Activated CD8-positive, alpha-beta memory T cell treated with anti-CD3 and anti-CD28 coated beads, Interleukin-2, amount 50 U/mL, for 1 hour (primary cell): Measurements from ENCODE around the gene KAT2B.
A peak's percentile ranks its signal among the peaks of the same experiment; 100 is the strongest.
"Not testable (repeated sequence)": the region's sequence is repeated elsewhere in the genome, so short reads cannot be mapped to it uniquely, and the experiment has no call there.

Experiments
- DNase-seq: peaks from one replicate; pipeline ENCODE4 v3.0.0-alpha.2; 2020; ENCODE audit errors: extremely low read depth

The KAT2B gene

DNA sequence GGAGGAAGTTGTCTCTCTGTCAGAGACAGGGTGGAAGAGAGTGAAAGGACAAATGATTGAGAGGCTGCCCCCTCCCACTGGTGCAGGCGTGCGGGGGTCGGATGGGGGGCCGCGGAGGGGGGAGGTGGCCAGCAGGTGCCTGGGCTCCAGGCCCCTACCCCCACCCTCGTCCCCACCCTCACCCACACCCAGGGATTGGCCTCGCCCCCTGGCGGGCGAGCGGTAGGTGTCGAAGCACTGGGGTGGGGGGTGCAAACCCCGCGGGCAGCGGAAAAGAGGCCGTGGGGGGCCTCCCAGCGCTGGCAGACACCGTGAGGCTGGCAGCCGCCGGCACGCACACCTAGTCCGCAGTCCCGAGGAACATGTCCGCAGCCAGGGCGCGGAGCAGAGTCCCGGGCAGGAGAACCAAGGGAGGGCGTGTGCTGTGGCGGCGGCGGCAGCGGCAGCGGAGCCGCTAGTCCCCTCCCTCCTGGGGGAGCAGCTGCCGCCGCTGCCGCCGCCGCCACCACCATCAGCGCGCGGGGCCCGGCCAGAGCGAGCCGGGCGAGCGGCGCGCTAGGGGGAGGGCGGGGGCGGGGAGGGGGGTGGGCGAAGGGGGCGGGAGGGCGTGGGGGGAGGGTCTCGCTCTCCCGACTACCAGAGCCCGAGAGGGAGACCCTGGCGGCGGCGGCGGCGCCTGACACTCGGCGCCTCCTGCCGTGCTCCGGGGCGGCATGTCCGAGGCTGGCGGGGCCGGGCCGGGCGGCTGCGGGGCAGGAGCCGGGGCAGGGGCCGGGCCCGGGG is at the start of gene KAT2B:
KAT2B (plus strand) TSS at position 682 of the 783 bp plus-strand sequence; CDS start at position 714, 32 bp downstream.
- DNase-seq, result peak; percentile 48

DNA sequence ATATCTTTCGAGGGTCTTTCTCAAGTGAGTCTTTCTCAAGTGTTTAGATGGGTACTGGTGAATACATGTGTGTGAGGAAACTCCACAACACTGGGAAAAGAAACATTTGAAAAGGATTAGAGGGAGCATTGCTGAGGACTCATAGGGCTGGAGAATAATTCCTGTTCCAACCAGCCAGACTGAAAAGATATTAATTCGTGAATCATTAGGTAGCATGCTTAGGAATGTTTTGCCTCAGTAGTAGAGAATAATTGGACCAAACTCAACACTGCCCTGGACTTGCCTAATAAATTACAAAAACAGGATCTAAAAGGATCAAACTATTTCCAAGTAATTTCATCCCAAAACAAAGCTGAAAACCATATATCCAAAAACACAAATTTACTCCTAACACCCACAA is 45.5 kb upstream of the KAT2B start:
- DNase-seq, result no peak

DNA sequence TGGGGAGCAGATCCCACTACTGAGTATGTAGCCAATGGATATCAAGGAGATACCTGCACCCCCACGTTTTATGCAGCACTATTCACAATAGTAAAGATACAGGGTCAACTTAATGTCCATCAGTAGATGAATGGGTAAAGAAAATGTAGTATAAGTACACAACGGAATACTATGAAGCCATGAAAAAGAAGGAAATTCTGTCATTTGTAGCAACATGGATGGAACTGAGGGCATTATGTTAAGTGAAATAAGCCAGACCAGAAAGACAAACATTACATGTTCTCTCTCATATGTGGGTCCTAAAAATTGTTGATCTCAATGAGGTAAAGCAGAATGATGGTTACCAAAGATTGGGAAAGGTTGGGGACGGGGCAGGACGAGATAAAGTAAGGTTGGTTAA is 42.7 kb upstream of the KAT2B start:
- DNase-seq, result no peak

DNA sequence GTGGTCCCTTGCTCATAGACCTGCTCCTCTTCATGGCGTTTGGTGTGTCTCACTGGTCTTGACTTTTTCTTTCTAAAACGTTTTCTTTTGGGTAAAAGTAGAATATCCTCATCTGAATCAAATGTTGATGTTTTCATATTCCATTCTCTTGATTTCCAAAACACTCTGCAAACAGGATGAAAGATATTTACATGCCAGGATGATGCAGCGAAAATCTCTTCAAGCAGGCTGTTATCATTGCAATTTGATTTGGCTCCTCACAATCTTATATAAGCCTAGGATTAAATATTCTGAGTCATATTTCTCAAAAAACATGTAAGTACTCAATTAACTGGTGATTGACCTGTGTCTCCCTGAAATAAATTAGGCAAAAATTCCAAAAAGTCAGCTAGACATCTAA is 38.3 kb upstream of the KAT2B start:
- no peak for DNase-seq

DNA sequence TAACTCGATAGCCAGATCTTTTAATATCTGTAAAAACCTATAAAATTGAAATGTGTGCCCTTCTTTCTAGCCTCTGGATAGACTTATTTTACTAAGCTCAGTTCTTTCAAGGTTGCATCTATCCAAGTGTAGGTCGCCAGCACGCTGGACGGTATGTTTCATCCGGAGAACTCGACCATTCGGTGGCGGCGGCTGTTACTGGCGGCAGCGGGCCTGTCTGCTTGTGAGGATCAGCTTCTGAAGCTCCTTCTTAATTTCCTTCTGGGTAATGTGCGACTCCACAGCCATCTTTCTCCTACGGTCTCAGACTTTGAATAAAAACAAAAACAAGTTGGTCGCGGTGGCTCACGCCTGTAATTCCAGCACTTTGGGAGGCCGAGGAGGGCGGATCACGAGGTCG is 32.3 kb upstream of the KAT2B start:
- DNase-seq, result no peak

DNA sequence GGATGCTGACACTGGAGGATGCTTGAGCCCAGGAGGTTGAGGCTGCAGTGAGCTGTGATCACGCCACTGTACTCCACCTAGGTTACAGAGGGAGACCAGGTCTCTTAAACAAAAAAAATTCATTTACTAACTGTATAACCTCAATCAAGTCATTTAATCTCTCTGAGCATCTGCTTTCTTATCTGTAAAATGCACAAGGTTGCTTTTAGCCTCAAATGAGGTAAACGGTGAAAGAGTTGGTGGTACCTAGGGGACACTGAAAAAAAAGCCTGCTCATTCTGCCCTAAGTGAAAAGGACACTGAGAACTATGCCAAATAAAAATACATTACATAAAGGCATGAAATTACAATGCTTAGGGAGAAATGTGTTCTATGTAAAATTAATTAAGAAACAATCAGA is 31.6 kb upstream of the KAT2B start:
- DNase-seq, result no peak

DNA sequence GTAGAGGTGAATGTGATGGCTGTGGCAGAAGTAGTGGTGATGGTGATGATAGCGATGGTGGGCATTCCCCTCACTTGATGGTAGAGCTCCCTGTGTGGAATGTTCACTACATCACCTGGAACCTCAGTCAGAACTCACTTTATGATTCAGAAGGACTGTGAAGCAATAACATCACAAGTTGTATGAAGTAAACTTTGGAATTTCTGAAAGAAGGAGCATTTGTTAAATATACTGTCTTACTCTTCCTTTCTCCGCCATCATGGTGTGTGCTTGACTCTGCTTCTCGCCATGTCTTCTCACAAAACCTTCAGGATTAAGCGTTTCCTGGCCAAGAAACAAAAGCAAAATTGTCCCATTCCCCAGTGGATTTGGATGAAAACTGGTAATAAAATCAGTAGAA is 28.1 kb upstream of the KAT2B start, which contains the start of gene PP2D1:
PP2D1 (minus strand) TSS at position 101 of the 400 bp plus-strand sequence. CDS start 192 bp downstream, outside the sequence.
- DNase-seq, result no peak

DNA sequence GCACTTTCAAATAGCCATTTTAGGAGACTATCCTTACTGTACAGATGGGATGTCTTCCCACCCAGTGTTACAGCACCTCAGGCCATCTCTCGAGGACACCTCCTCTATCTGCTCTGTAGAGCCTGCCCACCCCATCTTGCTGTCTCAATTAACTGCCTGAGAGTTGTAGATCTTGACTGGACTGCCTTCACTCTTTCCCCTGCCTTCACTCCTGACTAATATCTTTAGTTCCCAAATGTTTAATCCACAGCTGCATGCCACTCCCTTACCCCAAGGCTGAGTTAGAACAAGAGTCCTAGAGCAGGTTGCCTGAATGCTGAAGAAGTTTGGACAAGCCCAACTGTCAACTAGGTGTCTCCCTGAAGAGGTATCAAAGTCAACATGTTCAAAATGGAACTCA is 26.9 kb upstream of the KAT2B start:
- no peak for DNase-seq

DNA sequence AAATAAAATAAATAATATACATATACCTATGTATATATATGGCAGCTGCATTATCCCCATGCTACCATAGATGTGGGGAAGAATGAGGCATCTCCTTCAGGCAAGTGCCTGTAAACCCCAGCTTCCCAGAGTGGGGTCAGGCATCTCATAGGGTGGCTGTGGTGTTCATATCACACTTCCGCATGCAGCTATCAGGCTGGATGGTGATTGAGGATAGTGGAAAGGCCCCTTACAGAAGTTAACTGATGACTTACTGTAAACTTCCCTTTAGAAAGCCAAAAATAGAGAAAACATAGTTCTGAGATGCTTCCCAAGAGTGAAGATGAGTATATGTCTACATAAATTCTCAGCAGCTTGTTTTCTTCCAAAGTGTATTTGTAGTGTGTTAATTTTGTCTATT is 24.7 kb upstream of the KAT2B start:
- DNase-seq, result no peak

DNA sequence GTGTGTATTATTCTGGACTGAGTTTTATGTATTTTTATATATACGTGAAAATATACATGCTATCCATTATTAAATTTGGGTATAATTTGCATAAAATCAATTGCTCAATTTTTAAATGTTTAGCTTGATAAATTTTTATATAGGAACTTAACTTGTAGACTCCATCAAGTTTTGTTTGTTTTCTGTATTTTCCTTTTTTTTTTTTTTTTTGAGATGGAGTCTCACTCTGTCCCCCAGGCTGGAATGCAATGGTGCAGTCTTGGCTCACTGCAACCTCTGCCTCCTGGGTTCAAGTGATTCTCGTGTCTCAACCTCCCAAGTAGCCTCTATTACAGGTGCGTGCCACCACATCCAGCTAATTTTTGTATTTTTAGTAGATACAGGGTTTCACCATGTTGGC is 24.2 kb upstream of the KAT2B start:
- DNase-seq, result not testable (repeated sequence)

DNA sequence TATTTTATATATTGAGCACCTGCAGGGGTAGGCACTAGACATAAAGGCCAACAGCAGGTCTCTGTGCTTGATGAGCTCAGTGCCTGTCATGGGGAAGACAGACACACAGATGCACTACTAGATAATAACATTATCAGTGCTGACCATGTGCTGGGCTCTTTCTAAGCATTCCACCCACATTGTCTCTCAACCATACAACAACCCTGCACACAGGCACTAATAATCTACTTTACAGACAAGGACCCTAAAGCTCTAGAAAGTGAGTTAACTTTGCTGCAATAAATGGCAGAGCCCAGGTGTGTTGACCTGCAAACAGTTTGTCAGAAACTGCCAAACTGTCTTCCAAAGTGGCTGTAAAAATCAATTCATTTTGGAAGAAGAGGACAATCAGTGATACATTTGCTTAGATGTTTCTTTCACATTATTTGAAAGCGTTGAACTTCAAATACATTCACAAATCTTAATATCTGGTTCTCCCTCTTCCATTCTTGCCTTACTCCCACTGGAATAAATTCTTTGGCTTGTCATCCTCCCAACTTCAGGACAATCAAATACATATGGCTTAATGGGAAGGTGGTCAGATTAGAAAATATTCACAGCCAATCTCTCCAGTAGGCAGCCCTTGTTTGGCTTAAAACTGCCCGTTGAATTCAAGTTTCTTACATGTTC is 17.2 kb upstream of the KAT2B start:
- DNase-seq, result no peak

DNA sequence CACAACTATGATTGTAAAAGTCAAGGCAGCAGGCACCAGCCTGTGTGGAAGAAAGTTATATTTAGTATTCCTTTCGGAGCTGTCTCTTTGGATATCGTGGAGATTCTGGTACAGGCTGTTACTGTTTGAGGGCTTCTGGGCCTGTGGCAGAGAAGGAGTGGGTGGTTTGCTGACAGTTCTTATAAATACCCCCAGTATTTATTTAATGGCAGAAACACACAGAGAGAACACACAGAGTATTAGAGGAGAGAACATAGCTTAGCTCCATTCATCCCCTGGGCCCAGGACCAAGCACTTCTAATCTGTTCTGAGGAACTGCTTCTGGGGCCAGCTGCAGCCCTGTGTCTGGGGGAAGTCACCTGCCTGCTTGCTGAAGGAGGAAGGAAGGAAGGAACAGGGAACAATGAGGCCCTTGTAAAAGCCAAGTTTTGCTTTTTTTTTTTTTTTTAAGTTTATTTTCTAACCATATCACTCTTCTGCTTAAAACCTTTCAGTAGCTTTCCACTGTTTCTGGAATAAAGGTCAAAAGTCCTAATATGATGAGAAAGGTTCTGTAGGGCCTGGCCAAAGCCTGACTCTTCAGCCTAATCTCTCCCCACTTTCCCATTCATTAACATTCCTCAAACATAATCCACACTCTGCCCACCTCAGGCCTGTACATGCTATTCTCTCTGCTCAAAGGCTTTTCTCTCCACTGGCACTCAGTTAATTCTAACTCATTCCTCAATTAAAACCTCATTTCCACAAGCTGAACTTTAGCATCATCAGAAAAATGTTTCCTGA is 16.4 kb upstream of the KAT2B start:
- no peak for DNase-seq

DNA sequence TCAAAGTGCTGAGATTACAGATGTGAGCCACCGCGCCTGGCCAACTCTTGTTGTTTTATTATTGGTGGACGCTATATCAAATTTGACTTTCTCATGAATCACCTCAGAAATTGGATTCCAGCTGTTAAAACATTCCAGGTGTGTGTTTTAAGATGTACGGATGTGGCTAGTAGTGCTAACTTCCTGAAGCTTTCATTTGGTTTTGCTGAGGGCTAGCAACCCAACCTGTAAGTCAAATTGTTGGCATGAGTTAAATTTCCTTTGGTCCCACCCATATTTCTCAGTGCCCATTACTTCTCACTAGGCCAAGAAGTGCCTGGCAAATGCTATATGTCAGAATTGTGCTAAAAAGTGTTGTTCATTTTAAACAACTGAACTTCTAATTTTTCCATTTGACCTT is 13.1 kb upstream of the KAT2B start:
- no peak for DNase-seq

DNA sequence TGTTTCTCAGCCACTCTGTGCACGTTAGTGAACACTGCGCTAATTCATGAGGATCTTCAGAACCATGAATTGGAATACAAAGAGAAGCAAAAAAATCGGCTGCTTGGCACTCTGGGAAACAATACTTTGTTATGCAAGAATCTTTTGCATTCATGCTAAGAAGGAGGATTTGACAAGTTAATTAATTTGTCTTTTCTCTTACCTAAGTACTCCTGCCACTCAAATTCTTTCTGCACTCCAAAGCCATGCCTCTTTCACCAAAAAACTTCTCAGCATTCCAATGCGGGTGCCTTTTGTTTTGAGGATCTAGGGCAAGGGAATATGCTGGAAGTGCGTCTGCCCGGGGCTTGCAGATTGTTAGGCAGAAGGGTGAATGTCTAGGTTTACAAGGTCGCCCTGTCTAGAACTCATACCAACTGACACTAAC is 11.3 kb upstream of the KAT2B start:
- no peak for DNase-seq

DNA sequence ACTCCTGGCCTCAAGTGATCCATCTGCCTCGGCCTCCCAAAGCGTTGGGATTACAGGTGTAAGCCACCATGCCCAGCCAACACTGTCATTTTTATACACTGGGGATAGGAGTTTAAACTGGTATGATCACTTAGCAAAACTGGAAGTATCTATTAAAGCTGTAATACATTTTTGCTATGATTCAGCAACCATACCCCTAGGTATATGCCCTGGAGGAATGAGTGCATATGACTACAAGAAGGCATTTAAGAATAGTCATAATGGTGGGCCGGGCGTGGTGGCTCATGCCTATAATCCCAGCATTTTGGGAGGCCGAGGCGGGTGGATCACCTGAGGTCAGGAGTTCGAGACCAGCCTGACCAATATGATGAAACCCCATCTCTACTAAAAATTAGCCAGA is 8.3 kb upstream of the KAT2B start:
- not testable (repeated sequence) for DNase-seq

DNA sequence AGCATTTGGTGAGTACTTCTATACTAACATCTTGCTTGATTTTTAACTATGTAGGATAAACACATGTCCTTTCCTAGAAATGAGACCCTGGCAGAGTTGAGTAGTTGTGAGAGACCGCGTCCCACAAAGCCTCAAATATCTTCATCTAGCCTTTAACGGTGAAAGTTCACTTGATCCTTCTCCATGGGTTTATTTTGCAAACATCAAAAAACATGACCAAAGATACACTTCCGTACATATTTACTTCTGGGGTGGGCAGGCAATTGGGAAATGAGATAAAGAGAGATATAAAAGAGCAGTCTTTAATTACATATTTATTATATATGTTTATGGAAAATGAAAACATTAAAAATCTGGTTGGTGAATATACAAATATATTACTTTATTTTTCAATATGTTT is 5.2 kb upstream of the KAT2B start:
- DNase-seq, result no peak

DNA sequence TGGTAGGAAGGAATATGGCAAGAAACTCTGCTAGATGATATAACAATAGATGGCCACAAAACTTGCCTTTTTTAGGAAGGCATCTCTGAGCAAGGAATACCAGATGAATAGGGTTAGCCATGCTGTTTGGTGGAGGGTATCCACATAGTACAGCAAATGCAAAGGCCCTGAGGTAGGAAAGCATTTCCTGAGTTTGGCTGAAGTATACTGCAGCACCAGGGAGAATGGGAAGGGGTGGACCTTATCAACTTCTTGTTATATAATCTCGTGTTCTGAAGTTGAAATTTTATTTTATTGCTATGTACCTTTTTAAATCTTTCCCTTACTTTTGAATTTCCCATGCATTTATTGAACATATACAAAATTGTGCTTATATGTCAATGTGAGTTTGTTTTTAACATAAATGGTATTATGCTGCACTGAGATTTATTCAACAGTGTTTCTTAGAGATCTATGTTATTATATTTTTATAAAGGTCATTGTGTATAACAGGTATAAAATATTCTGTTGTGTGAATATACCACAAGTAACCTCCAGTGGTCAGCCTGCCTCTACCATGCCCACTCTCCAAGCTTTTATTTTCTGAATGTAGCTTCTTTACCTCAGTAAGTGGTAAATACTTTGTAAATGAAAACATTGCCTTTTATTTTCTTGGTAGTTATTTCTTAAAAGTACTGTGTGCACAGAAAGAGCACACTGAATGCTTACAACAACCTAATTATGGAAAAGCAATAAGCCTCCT is 2.8 kb upstream of the KAT2B start:
- no peak for DNase-seq

DNA sequence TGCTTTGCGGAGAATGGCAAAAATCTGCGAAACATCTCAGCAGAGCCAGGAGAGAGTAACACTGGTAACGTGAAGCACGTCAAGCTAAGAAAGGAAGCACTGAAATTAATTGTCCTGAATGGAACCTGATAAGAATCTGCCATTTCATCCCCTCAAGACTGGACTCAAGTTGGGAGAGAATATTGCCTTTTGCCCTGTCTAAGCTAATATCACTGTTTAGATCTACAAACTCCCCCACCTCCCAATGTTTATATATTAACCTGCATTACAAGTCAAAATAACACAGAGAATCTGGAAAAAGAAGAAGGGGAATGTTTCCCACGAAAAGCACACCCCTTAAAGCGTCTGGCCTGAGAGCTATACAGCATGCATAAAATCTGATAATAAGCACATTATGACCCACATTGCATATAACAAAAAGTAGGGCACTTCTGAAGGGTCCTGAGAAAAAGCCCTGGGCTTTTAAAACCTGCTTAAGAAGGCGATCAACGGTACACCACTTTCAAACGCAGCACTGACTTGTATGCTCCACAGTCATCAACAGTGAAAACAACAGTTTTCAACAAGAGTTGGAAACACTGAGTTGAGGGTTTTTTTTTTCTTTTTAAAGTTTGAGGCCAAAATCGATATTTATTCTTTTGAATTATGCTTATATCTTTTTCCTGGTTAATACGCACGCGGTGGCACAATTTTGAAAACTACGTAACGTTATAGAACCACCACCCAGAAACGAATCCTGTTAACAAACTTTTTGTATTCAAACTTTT is 1.4 kb upstream of the KAT2B start:
- DNase-seq, result no peak

DNA sequence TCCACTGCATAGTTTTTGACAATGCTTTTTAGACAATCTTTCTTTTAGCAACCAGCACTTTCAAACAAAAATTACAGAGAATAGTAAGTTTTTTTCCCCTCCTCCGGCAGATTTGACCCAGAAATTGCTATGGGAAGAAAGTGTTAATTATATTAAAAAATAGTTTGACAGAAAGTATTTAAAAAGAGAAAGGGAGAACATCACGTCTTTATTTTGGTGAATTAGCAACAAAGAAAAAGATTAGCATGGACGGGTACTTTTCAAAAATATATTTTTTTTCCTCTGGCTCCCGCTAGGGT is 831 bp upstream of the KAT2B start:
- no peak for DNase-seq

DNA sequence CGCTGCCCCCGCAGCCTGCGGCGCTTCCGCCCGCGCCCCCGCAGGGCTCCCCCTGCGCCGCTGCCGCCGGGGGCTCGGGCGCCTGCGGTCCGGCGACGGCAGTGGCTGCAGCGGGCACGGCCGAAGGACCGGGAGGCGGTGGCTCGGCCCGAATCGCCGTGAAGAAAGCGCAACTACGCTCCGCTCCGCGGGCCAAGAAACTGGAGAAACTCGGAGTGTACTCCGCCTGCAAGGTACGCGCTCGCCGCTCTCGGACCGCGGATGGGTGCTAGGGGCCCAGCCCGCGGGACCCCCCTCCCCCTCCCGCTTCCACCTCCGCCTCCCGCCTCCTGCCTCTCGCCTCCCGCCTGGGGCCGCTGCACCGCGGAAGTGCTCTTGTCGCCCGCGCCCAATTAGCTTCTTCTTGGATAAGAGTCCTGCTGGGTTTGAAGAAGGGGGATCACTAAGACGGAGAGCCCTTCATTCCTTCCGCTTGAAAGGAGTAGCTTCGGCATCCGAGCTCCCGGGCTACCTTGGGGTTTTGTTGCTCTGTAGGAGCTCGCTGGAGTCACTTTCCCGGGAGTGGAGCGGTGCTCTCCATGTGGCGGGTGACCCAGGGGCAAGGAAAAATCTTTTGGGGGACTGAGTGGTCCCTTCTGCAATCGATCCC is 426 bp downstream of the KAT2B start:
- no peak for DNase-seq
